GM13976 (cell line): ENCODE data around the gene OR10H1.

Experiments used
- DNase-seq: peaks from one replicate; pipeline ENCODE4 v3.0.0; 2012; ENCODE audit warnings: low spot score
- CTCF ChIP-seq: IDR thresholded peaks from 2 replicates; pipeline ENCODE4 v1.5.1; 2012; ENCODE audit warnings: borderline replicate concordance, mild to moderate bottlenecking; ENCODE audit not compliant: insufficient read depth; ENCODE audit errors: extremely low read depth, missing control alignments, control extremely low read depth
- in situ Hi-C: fragments of 300-500 bp; cut with MboI; formaldehyde crosslinking; loops from one replicate; pipeline ENCODE4 v1.12.0; 2022; ENCODE audit warnings: low sequenced_read_pairs, mixed read lengths, inconsistent platforms; ENCODE audit not compliant: unreplicated experiment

The OR10H1 gene

DNA sequence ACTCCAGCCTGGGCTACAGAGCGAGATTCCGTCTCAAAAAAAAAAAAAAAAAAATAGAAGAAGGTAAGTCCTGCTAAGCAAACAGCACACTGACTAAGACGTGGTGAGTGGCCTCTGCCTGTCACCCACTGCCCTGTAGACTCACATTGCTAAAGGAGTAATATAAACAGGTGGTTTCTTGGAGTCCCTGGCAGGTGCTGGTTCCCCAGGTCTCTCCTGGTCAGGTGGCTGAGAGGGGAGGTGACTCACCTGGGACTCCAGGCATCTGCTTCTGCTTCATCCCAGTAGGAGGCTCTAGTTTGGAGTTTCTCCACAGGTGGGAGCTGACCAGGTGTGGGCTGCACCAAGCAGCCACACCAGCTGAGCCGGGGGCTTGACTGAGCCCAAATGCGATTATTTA, at the start of gene OR10H1:
Gene OR10H1 (minus strand): TSS at position 359 of the 400 bp plus-strand sequence. CDS start 7,627 bp downstream, outside the sequence.
- in situ Hi-C loops = no loop called here
- no peak for DNase-seq

GRCh38 chr19:15864824-15865223, 49.4 kb upstream of the OR10H1 start:
- TF ChIP-seq CTCF = no peak
- in situ Hi-C loops = no loop called here
- no peak for DNase-seq

More for the DNA sequence above, at the start of gene OR10H1:
- TF ChIP-seq CTCF = no peak

DNA sequence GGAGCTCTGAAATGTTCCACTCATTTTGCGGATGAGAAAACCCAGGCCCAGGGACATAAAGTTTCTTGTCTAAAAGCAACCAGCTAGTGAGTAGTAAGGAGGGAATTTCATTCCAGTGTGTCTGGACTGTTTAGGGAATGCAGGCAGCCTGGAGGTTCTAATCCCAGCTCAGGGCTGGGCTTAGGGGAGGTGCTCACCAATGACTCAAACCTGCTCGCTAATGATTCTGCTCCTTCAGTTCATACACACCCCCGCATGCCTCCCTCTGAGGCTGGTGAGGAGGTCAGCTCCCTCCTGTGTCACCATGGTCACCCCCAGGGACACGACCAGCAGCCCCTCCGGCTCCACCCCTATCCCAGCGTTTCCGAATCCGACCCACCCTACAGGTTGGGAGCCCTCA, 47.8 kb upstream of the OR10H1 start:
- in situ Hi-C loops = no loop called here

DNA sequence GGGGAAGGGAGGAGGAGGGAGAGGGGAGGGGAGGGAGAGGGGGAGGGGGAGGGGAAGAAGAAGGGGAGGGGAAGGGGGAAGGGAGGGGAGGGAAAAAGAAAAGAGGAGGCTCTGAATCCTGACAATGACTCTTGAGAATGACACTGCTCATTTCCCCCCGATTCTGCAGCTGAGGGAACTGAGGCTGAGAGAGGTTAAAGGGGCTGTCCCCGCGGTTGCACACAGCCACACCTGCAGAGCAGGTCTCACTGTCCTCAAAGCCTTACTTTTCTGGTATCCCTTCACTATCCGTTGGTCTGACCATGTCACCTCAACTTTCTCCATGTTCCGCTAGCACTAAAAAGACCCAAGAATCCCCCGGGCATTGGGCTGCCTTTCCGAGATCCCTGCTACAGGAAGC, 47.0 kb upstream of the OR10H1 start:
- no peak for TF ChIP-seq CTCF

More for the DNA sequence above, 47.8 kb upstream of the OR10H1 start:
- no peak for DNase-seq
- TF ChIP-seq CTCF = no peak

DNA sequence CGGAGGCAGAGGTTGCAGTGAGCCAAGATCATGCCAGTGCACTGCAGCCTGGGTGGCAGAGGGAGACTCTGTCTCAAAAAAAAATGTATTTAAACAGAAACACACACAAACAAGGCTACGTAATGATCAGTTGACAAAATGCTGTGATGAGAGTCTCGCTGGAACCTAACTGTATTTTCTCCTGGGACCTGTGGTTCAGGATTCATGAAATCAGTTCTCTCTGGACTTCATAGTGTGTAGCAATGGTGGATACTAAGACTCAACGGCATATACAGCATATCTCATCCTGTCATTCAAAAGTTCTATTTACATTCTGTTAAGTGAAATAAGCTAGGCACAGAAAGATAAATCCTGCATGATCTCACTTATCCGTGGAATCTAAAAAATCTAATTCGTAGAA, 45.1 kb upstream of the OR10H1 start:
- in situ Hi-C loops = no loop called here
- no peak for TF ChIP-seq CTCF
- no peak for DNase-seq

More for the DNA sequence above, 47.0 kb upstream of the OR10H1 start:
- DNase-seq = no peak
- in situ Hi-C loops = no loop called here

GRCh38 chr19:15859187-15859586, 43.7 kb upstream of the OR10H1 start:
- in situ Hi-C loops = no loop called here

More at GRCh38 chr19:15859187-15859586, 43.7 kb upstream of the OR10H1 start:
- TF ChIP-seq CTCF = no peak
- DNase-seq = no peak
